Esophagus squamous epithelium (tissue), 4 donors: Measurements from ENCODE around the gene P2RX2.

Experiments used
- CTCF ChIP-seq, 6 experiments: fragments of 450-650 bp in 4 of 6; fragments of 200-600 bp in 2 of 6; sonication (generic) in 2 of 6; IDR thresholded peaks; one replicate each; pipeline ENCODE4 v1.5.1; 2016 to 2019; ENCODE audit warnings: antibody characterized with exemption in 6 of 6, mild to moderate bottlenecking in 4 of 6, moderate library complexity in 4 of 6
- POLR2A ChIP-seq, 4 donors: fragments of 450-650 bp; IDR thresholded peaks; one replicate each; pipeline ENCODE4 v1.6.1; 2017; ENCODE audit warnings: antibody characterized with exemption in 4 of 4, mild to moderate bottlenecking in 4 of 4, moderate library complexity in 3 of 4

DNA sequence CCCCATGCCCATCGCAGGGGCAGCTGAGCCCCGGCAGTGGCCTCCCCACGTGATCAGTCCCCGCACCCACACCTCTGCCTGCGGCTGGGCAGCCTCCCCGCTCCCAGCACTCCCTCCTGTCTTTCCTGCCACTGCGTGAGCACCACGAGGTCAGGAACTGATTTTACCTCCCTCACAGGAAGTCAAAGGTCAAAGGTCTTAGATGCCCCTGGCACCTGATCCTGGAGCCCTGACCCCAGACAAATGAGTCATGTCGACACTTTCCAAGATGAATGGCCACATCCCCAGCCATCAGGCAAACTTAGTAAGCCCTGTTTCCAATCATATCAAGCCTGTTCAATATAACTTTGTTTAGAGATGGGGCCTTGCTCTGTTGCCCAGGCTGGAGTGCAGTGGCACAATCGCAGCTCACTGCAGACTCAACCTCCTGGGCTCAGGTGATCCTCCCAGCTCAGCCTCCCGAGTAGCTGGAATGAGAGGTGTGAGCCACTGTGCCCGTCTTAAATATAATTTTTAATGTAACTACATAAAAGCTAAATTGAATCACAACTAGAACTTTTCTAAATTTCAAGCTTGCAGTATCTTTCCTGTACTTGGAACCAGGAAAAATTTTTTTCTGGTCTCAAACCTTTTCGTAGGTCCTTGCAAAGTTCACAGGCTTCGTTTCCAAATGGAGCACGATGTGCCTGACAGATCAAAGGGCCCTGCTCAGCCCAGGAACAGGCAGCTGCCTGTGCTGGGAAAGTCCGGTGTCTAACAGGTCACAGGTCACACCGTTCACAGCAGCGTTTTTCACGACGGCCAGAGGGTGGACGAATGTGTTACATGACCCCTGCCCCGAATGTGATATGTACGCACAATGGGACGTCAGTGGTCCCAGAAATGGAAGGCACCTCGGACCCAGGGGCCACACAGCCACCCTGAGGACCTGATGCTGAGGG lies 10.1 kb upstream of the P2RX2 start:
- TF ChIP-seq CTCF (IDR thresholded peaks at IDR 0.05) (no peak), POLR2A (IDR thresholded peaks at IDR 0.05) (no peak)
